Activated CD4-positive, CD25-positive, alpha-beta regulatory T cell treated with anti-CD3 and anti-CD28 coated beads, Interleukin-2, amount 50 U/mL, for 16 hours (primary cell): ENCODE measurements around the gene EMD.
A peak's percentile ranks its signal among the peaks of the same experiment; 100 is the strongest.

ENCODE experiments used
- DNase-seq: peaks from one replicate; pipeline ENCODE4 v3.0.0-alpha.2; 2020; ENCODE audit warnings: low read depth, low spot score

EMD gene

GRCh38 chrX:154419189-154419588 lies 40.1 kb downstream of the EMD start:
- DNase-seq: no peak

- DNase-seq: no peak
Observed at GRCh38 chrX:154419688-154420401, 40.8 kb downstream of the EMD start.

GRCh38 chrX:154420402-154420756 lies 41.3 kb downstream of the EMD start:
- DNase-seq: no peak

GRCh38 chrX:154426916-154427770 lies 48.0 kb downstream of the EMD start:
- no peak for DNase-seq

GRCh38 chrX:154428176-154429171 lies 49.4 kb downstream of the EMD start, which contains the start of gene ATP6AP1:
ATP6AP1 (plus strand) TSS chrX:154428677; CDS start chrX:154428693, 16 bp downstream.
- DNase-seq: peak; percentile 70

- DNase-seq: no peak
Observed at GRCh38 chrX:154429711-154430110, 50.6 kb downstream of the EMD start.

- no peak for DNase-seq
Observed at GRCh38 chrX:154430479-154430878, 51.4 kb downstream of the EMD start.

GRCh38 chrX:154430916-154431315 lies 51.8 kb downstream of the EMD start:
- no peak for DNase-seq
